ENCODE data around the gene SND1.

DNA sequence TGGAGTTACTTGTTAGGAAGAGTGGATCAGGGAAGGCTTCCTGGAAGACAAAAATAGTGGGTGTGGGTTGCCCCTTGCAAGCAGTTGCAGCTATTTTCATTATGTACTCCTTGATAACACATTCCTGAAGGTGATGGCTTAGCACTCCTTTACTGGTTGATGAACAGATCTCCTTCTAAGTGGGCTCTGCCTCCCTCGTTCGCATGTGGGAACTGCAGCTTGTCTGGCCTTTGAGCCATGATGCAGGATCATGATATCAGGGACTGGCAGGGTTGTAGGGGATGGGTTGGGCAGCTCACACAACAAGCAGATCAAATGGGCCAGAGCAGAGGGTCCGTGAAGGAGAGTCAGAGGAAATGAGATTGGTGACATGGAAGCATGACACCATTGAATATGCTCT lies 408.0 kb downstream of the SND1 start:
- no peak for TF ChIP-seq POLR2A (IDR thresholded peaks at IDR 0.05)
- no peak for TF ChIP-seq CTCF (IDR thresholded peaks at IDR 0.05)
- no peak for TF ChIP-seq POLR2AphosphoS5 (IDR thresholded peaks at IDR 0.05)

Measured in breast epithelium (tissue), 3 donors.